GM19455 (cell line): ENCODE results near the gene DPM2.
A peak's percentile ranks its signal among the peaks of the same experiment; 100 is the strongest.

Experiments
- ATAC-seq: cut with Tn5 transposase; IDR thresholded peaks from one replicate; pipeline ENCODE4 v1.9.1; 2021; ENCODE audit not compliant: unreplicated experiment

Gene DPM2

DNA sequence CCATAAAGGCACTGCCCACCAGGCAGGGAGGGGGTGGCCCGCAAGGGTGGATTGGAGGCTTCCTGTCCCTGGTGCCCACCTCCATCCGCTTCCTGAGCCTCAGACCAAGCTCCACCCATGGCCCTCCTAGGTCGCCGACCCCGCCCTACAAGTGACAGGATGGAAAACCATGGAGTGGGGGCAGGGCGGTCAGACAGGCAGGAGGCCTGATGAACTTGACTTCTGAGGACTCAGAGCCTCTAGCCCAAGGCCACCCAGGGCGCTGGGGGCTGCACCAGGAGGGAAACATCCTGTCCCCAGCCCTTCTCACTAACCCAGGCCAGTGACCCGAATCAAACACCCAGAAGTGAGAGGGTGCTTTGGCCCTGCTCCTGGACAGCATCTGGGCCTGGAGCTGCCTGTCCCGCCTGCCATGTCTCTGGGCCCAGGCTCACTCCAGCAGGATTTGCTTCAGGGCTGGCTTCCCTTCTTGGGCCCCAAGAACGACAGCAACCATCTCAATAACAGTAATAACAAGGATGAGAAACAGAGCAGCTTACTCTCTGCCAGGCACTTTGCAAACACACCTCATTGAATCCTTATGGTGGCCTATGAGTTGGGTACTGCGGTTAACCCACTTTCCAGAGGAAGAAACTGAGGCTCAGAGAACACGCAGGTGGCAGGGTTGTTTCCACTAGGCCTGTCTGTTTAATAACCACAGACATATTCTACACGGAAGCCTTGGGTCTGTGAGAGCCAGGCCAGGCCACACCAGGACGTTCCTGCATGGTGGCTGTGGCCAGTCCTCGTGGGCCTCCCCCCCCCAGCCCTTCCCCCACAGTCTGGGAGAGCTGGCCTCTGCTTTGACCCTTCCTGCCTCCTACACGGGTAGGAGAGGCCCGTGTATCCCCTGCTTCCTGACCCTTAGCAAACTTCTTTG lies 33.8 kb downstream of the DPM2 start:
- no peak for ATAC-seq

DNA sequence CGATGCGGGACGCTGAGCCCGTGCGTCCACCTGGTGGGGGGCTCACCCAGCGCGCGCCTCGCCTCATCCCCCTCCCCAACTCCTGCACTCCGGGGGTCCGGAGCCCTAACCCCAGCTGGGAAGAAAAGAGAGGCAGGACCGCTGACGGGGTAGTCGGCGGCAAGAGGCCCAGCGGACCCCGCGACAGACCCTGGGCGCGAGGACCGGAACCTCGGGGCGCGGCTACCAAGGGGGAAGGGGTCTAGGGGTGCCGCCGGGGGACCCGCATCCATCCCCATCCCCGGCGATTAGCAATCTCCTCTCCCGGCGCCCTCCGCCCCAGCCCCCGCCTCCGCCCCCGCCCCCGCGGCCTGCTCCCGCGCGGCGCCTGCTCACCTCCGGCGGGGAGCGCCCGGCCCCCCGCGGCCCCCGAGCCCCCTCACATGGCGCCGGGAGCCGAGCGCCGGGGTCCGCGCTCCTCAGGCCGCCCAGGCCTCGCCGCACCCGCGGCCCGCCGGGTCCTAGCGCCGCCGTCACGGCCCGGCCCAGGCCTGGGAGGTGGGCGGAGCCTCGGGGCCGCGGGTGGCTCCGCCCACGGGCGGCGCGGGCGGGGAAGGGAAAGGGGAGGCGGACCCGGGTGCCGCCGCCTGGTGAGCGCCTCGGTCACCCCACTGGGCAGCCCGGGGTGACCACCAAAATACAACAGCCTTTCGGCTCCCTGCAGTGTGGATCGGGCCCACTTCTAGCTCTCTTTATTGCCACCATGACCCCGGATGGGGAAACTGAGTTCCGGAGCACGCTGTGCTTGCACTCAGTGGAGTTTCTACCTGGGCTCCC lies 38.3 kb downstream of the DPM2 start, which contains the start of gene ST6GALNAC6:
Gene ST6GALNAC6, minus strand, starts transcription at position 476 of the 816 bp plus-strand sequence. CDS start 1,622 bp downstream, outside the sequence.
- peak; percentile 46 for ATAC-seq

DNA sequence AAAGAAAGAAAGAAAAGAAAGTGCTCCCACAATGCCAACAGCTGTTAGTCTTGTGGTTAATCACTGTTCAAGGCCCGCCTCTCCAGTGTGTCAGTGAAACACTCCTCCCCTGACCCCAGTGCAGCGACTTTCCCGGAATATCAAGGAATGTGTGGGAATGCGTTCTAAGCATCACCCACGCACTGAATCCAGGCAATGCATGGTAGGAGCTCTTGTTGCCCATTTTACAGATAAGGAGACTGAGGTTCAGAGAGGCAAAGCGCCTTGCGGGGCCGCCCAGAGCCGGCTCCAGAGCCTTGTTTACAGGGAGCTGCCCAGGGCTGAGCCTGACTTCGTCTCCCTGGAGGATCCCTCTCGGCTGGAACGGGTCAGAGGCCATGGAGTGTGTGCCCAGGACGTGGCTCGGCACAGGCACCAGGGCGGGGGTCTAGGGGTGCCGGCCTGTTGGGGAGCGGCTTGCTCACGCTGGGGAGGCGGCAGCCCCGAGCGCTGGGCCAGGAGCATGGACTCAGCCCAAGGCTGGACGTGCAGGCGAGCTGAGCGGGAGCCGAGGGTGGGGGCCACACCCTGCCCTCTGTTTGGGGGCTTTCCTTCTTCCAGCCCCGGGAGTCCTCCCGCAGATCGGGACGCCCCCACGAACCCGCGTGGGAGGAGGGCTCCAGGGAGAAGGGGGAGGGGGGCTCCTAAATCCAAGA lies 39.1 kb downstream of the DPM2 start:
- no peak for ATAC-seq

DNA sequence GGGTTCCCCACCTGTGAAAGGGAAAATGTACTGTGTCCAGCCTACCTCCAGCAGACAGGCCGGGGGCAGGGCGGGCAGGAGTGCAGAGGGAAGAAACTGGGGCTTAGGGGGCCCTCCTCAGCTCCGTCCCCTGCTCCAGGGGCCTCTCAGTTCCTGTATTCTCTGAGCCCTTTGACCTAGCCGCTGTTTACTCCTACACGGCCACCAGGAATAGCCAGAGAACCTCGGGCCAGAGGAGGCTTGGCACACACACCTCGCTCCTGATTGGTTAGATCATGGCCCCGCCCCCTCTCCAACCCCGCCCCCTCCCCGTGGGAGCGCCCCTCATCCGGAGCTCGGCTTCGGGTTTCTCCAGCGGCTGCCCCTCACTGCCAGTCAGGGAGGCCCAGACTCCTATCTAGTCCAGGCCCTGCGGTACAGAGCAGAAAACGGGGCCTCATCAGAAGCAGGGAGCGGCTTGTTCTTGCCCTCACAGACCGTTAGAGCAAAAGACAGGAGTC lies 40.4 kb downstream of the DPM2 start:
- no peak for ATAC-seq

DNA sequence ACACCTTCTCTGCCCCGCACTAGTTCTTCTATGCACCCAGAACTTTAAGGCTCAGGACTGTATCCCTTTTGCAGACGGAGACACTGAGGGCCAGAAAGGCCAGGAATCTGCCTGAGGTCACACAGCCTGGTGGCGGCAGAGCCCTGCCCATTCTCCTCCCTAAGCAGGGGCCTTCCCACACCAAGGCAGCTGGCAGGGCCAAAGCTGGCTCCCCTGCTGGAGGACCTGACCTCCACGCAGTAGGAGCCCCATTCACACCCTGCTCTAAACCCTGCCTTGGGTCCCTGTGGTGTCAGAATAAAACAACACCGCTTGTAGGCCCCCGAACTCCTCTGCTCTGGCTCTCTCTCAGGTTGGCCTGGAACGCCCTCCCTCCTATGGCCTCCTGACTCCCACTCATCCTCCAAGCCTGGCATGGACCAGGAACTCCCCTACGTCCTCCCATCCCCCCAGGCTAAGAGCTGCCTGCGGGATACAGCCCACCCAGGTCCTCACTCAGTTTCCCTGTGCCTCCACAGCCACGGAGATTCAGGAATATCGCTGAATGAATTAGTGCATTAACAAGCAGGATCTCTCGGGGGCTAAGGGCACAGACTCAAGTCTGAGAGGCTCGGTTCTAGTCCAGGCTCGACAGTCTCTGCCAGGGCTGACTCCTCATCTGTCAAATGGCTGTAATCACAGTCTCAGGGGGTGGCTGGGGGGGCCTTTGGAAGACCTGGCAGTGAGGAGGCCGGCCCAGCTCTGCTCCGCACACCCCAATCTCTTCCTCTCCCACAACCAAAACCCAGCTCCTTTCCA lies 41.1 kb downstream of the DPM2 start:
- no peak for ATAC-seq

DNA sequence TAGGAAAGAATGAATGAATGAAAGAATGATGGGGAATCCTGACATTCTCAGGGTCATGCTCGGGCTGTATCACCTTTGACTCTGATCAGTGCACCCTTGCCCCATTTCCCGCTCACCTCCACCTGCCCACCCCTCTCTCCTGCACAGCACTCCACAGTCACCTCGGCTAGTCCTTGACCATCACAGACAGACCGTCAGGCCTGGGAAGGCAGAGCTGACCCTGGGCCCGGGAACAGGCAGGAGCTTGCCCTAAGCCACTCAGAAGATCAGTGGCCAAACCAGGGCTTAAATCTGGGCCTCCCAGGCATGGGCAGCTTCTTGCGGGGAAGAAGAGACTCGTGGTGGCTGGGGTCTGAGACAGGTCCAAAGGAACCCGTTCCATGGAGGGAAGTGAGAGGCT lies 41.8 kb downstream of the DPM2 start:
- ATAC-seq: no peak

DNA sequence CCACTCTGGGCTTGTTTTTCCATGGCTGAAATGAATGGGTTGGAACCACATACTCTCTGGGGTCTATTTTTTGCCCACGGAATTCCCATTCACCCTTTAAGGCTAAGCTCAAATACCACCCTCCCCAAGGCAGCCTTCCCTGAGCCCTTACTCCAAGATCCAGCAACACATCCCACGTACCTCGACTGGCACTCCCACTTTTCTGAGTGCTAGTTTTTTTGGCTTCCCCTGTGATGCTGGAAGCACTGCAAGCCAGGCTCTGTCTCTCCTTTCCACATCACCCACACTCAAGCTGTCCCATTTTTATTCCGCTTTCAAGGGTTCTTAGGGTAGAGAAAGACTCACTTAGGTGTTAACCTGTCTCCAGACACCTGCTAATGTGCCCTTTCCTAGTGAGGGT lies 44.3 kb downstream of the DPM2 start:
- ATAC-seq: no peak

DNA sequence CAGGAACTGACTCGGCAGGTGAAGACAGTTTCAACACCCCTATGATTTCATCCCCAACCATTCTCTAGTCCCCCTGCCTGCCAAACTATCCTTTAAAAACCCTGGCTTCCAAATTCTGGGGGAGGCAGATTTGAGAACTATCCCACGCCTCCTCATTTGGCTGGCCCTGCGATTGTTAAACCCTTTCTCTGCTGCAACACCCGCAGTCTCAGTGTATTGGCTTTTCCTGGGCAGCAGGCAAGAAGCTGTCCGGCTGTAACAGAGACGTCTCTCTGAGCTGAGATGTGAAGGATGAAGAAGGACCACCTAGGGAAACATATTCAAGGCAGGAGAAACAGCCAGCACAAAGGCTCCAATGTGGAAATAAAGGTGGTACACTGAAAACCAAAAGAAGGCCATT lies 44.8 kb downstream of the DPM2 start:
- no peak for ATAC-seq

DNA sequence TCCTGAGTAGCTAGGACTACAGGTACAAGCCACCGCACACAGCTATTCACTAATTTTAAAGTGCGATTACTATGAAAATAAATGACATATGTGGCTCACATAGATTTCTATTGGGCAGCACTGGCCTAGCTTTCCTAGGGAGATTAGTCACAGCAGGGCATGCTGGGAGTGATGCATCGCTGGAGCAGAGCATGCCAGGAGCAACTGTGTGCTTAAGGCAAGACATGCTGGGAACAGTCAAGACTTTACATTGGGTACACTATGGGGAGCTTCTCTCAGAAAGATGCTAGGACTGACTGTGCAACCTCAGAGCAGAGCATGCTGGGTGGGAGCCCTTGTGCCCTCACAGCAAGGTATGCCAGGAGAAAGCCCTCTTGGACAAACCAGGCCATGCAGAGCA lies 47.6 kb downstream of the DPM2 start:
- no peak for ATAC-seq

DNA sequence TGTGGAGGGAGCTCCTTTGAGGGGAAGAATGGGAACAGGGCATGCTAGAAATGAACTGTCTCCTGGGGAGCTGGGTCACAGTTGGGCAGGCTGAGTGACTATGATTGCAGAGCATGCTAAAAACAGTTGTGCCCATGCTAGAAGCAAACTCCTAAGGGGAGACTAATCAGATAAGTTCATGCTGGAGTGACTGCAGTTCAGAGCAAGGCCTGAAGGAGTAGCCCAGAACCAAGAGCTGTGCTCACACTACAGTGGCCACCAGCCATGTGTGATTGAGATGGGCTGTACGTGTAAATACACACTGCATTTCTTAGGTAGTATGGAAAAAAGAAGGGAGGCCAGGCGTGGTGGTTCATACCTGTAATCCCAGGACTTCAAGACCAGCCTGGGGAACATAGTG lies 49.9 kb downstream of the DPM2 start:
- no peak for ATAC-seq

DNA sequence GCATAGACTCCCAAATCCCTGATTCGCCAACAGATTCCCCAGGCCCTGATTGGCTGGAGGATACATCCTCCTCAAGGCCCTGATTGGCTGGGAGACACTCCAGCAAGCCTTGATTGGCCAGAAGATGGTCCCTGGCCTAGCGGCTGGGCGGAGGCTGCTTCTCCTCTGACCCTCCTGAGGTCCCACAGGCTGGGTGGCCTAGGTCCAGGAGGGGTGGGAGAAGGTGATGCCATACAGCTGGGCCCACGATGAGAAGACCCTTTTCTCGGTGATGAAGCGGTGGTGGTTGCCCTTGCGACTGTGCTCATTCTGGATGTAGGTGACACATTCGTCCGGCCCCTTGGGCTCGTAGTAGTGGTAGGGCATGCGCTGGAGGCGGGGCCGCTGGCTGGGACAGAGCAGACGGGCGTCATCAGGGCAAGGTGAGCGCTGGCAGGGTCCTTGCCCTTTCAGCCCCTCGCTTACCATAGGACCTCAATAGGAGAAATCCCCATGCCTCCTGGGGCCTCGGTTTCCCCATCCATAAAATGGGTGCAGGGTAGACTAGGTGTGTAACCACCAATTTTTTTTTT lies 51.2 kb downstream of the DPM2 start:
- no peak for ATAC-seq

DNA sequence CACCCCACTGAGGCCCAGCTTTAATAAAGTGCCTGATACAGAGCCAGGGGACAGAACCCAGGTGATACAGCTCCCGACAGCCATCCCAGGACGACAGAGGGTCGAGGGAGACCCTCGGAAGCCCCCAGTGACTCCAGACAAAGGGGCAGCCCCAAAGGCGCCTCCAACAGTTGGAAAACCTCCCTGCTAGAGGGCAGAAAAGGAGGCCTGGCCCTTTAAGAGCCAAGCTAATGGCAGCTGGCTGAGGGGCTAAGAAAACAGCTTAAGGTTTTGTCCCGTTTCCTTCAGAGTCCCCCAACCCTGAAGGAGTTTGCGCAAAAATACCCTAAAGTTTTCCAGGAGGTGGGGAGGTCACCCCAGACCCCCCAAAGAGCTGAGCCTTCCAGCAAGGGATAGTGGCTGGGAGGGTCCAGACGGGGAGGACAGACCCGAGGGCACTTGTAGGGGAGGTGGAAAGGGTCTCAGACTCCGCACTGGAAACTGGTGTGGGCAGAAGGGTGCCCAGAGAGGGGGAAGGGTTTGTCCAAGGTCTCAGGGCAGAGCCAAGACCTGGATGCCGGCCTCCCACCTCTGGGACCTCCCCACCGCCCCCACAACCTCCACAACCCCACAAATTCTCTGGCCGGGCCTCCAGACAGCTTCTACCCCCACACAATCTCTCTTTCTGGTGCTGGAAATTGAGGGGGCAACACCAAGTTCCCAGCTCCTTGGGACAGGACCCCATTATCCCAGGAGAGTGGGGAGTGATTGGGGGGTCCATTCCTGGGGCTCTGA lies 52.0 kb downstream of the DPM2 start:
- no peak for ATAC-seq
